GM10266 (cell line): ENCODE measurements around the gene SLC8A1.

Experiments used
- DNase-seq: peaks from one replicate; pipeline ENCODE4 v3.0.0; 2012; ENCODE audit errors: extremely low spot score
- TF ChIP-seq, protein P1 (sequence below): IDR thresholded peaks from 2 replicates; pipeline ENCODE4 v1.5.1; 2012; ENCODE audit warnings: mild to moderate bottlenecking, low read depth; ENCODE audit not compliant: control insufficient read depth, insufficient read depth; ENCODE audit errors: missing control alignments

Gene SLC8A1

DNA sequence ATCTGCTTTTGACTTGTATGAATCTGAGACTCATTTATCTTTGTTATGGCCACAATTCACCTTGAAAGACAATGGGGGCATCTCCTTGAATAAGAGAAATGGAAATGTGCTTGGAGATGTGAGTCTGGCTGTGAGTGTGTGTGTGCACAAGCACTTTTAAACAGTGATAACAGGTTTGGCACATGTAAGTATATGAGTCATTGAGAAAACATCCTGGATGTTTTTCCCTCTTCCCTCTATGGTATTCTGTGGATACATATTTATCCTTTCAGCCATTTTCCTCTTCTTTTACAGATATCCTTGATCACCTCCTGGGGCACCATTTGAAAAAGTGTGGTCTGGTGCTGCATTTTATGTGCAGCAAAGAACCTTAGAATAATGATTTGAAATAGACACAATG lies 355.5 kb downstream of the SLC8A1 start:
- DNase-seq, result no peak
- TF ChIP-seq, protein P1, sequence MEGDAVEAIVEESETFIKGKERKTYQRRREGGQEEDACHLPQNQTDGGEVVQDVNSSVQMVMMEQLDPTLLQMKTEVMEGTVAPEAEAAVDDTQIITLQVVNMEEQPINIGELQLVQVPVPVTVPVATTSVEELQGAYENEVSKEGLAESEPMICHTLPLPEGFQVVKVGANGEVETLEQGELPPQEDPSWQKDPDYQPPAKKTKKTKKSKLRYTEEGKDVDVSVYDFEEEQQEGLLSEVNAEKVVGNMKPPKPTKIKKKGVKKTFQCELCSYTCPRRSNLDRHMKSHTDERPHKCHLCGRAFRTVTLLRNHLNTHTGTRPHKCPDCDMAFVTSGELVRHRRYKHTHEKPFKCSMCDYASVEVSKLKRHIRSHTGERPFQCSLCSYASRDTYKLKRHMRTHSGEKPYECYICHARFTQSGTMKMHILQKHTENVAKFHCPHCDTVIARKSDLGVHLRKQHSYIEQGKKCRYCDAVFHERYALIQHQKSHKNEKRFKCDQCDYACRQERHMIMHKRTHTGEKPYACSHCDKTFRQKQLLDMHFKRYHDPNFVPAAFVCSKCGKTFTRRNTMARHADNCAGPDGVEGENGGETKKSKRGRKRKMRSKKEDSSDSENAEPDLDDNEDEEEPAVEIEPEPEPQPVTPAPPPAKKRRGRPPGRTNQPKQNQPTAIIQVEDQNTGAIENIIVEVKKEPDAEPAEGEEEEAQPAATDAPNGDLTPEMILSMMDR, result no peak

DNA sequence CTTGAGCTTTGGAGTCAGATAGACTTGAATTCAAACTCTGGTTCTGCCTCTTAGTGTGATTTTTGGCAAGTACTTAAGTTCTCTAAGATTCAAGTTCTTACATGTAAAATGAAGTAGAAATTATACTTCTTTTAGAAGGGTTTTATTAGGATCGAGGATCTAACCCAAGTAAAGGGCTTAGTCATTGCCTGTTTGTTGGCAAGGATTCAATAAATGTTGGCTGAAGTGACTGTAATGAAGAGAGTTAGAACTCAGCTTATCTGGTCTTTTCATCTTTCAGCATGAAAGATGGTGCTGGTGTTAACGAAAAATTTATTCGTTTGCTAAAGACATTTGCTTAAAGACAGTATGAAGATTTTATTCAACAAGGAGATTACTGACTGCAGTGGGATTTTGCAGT lies 356.9 kb downstream of the SLC8A1 start:
- TF ChIP-seq, protein P1, result no peak
- DNase-seq, result no peak

DNA sequence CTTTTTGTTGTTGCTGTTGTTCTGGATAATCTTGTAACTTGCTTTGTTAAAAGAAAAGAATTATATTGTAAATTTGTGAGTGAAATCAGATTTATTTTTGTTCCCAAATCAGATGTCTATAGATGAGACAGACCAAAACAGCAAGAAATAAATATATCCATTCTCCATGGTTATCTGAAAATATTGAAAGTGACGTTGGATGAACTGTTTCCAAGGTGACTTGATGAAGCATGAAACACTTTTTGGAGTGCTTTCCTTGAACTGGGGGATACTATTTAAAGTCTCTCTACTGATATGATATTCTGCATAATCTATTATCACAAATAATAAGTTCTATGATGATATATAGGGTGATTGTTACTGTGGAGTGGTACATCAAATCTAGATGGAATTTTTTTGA lies 357.4 kb downstream of the SLC8A1 start:
- no peak for DNase-seq
- TF ChIP-seq, protein P1, result no peak

DNA sequence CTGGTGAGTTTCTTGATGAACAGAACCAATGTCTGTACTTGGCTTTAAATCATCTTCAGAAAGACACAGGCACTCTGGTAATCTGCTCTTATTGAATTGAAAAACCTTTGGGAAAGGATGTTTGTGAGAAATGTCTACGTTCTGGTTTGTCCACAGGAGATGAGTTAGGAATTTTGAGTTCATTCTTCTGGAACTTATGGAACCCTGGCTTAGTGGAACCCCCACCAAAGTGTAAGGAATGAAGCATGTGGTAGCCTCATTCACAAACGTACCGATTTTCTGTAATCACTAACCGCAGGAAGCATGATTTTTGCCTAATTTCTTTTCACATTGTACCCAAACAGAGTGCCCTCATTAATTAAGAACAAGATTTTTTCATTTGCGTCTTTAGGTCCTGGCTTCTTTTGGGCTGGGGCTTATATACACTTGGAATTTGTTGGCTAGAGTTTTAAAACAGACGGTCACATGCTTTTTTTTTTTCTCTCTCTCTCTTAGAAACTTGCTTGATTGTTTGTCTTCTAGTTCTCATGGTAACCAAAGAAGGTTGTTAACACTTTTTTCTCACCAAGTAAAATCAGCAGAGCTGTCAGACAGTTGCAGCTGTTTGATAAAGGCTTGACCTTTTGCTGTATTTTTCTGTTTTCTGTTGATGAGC lies 358.7 kb downstream of the SLC8A1 start:
- DNase-seq, result no peak
- TF ChIP-seq, protein P1, result no peak

DNA sequence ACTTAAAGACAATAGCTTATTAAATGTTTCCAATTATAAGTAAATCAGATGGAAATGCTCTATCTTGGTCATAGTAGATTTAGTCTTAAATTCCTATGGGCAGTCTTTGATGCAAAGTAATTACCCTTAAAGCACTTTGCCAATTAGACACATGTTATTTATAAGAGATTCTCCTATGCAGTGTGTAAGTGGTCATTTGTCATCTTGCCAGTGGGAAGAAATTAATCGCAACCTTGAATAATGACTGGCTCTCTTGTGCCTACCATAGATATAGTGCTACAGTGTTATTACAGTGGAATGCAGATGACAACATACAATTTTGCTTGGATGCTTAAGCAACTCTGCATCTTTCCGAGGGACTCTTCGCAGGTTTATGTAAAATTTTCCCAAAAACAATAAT lies 361.8 kb downstream of the SLC8A1 start:
- DNase-seq, result no peak
- TF ChIP-seq, protein P1, result no peak

DNA sequence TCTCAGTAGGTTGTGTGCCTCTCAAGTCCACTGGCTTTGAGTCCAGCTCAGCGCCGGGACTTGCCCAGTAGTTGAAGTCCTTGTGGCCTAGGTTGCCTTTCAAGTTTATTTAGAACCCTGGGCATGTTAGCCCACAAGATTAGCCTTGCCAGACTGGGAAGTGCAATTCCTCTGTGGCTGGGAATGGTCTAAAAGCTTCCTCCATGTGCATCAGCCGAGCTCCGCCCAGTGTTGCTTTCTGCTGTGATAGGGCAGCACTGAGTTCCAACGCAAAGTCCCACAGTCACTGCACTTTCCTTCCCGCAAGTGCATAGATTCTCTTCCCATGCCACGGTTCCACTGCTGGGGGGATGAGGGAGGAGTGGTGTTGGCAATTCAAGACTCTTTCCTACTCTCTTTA lies 364.0 kb downstream of the SLC8A1 start:
- TF ChIP-seq, protein P1, result no peak
- DNase-seq, result no peak

DNA sequence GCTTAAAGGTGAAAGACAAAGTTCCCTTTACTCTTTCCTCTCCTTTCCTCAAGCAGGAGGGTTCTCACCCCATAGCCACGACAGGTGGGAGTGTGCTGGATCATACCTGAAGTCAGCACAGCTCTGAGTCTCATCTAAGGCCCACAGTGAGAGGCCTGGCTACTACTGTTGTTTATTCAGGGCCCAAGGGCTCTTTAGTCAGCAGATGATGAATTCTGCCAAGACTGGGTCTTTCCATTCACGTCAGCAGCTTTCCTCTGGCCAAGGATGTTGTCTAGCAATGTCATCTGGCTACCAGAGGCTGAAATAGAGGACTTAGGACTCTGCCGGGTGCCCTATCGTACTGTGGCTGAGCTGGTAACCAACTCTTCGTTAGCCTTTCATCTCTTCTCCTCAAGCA lies 364.5 kb downstream of the SLC8A1 start:
- DNase-seq, result no peak
- TF ChIP-seq, protein P1, result no peak
